GM23338 (cell line): ENCODE data around the gene KLF4.
A peak's percentile ranks its signal among the peaks of the same experiment; 100 is the strongest.

Experiments used
- CREB1 ChIP-seq: fragments of 250-450 bp; sonication (Bioruptor Pico); IDR thresholded peaks from 2 replicates; pipeline ENCODE4 v1.5.0; 2020; ENCODE audit warnings: low read depth, mild to moderate bottlenecking, moderate library complexity
- CTCF ChIP-seq, 2 experiments: fragments of 200-600 bp in 1 of 2; sonication (generic) in 1 of 2; conservative IDR thresholded peaks; 2 replicates each; pipeline versions ENCODE4 v1.5.1 to v1.6.1; 2016 to 2017; ENCODE audit warnings: antibody characterized with exemption in 2 of 2, low read depth in 2 of 2, mild to moderate bottlenecking in 2 of 2, moderate library complexity in 1 of 2
- ETS1 ChIP-seq: IDR thresholded peaks from 2 replicates; pipeline ENCODE4 v1.6.1; 2016; ENCODE audit warnings: antibody characterized with exemption
- EZH2 ChIP-seq: fragments of 200-600 bp; sonication (generic); IDR thresholded peaks from one replicate; pipeline ENCODE4 v1.8.0; 2017; ENCODE audit warnings: antibody characterized with exemption, mild to moderate bottlenecking, low read depth; ENCODE audit not compliant: unreplicated experiment
- EZH2phosphoT487 ChIP-seq: fragments of 200-600 bp; sonication (generic); IDR thresholded peaks from one replicate; pipeline ENCODE4 v1.8.1; 2018; ENCODE audit warnings: antibody characterized with exemption; ENCODE audit not compliant: unreplicated experiment
- JUNB ChIP-seq: IDR thresholded peaks from one replicate; pipeline ENCODE4 v1.6.1; 2016; ENCODE audit warnings: antibody characterized with exemption; ENCODE audit not compliant: unreplicated experiment
- NANOG ChIP-seq: IDR thresholded peaks from 2 replicates; pipeline ENCODE4 v1.6.1; 2016; ENCODE audit warnings: antibody characterized with exemption, borderline replicate concordance
- POLR2AphosphoS5 ChIP-seq: IDR thresholded peaks from 2 replicates; pipeline ENCODE4 v1.6.1; 2016; ENCODE audit warnings: antibody characterized with exemption, low read depth
- REST ChIP-seq: IDR thresholded peaks from one replicate; pipeline ENCODE4 v1.6.1; 2018; ENCODE audit warnings: antibody characterized with exemption; ENCODE audit not compliant: unreplicated experiment
- STAT1 ChIP-seq: IDR thresholded peaks from one replicate; pipeline ENCODE4 v1.6.1; 2016; ENCODE audit warnings: antibody characterized with exemption; ENCODE audit not compliant: unreplicated experiment
- ZNF114 ChIP-seq: fragments of 250-450 bp; sonication (Bioruptor Pico); IDR thresholded peaks from 2 replicates; pipeline ENCODE4 v1.5.0; 2020; ENCODE audit warnings: mild to moderate bottlenecking, moderate library complexity
- ZNF331 ChIP-seq: fragments of 250-450 bp; sonication (Bioruptor Pico); IDR thresholded peaks from 2 replicates; pipeline ENCODE4 v1.5.0; 2020; ENCODE audit warnings: low read depth, mild to moderate bottlenecking, moderate library complexity
- ZNF462 ChIP-seq: fragments of 250-450 bp; sonication (Bioruptor Pico); IDR thresholded peaks from 2 replicates; pipeline ENCODE4 v1.5.0; 2020; ENCODE audit warnings: mild to moderate bottlenecking, moderate library complexity

GRCh38 chr9:107486674-107487520, 2.7 kb downstream of the KLF4 start:
- TF ChIP-seq REST: no peak
- TF ChIP-seq CTCF (conservative IDR thresholded peaks at IDR 0.05; ENCODE audit: low read depth in 2 of 2): no peak
- TF ChIP-seq EZH2: peak; percentile 53
- no peak; the same call in 1 of the 2 replicates for TF ChIP-seq POLR2AphosphoS5
- no peak for TF ChIP-seq EZH2phosphoT487
- TF ChIP-seq CREB1 (CRISPR knock-in tag): no peak
- no peak for TF ChIP-seq ETS1
- no peak for TF ChIP-seq ZNF114 (CRISPR knock-in tag)
- TF ChIP-seq STAT1: no peak
- no peak for TF ChIP-seq JUNB
- TF ChIP-seq ZNF331 (CRISPR knock-in tag): no peak
- TF ChIP-seq NANOG: no peak
- no peak for TF ChIP-seq ZNF462 (CRISPR knock-in tag)
